A673 (cell line): ENCODE results near the gene SYTL3.

Source experiments
- EZH2 ChIP-seq: fragments of 200-600 bp; sonication (generic); IDR thresholded peaks from 2 replicates; pipeline ENCODE4 v1.6.1; 2017; ENCODE audit warnings: borderline replicate concordance, low read depth, mild to moderate bottlenecking, mixed read lengths, antibody characterized with exemption, low read length; ENCODE audit not compliant: poor library complexity, severe bottlenecking
- TF ChIP-seq, protein P1 (sequence below): fragments of 300-800, 200-600 bp; sonication (generic); conservative IDR thresholded peaks from 2 replicates; pipeline ENCODE4 v1.5.1; 2017; ENCODE audit warnings: low read depth, mild to moderate bottlenecking, antibody characterized with exemption, low read length, moderate library complexity, mixed read lengths

DNA sequence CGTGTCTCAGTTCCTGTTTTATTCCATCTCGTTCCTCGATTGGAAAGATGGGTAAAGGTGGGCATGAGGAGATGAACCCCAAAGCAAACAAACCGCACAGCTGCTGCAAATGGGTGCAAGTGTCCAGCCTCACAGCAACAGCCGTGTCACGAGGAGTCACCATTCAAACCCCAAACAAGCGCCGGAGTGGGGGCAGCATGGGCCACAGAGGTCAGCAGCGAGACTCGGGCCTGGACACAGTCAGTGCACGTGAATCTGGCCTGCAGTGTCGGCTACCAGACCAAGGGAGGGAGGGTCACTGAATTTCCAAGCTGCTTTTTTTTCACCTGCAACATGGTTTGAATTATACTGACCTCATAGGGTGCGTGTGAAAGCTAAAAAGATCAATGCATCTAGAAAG is 105.8 kb downstream of the SYTL3 start:
- TF ChIP-seq, protein P1, sequence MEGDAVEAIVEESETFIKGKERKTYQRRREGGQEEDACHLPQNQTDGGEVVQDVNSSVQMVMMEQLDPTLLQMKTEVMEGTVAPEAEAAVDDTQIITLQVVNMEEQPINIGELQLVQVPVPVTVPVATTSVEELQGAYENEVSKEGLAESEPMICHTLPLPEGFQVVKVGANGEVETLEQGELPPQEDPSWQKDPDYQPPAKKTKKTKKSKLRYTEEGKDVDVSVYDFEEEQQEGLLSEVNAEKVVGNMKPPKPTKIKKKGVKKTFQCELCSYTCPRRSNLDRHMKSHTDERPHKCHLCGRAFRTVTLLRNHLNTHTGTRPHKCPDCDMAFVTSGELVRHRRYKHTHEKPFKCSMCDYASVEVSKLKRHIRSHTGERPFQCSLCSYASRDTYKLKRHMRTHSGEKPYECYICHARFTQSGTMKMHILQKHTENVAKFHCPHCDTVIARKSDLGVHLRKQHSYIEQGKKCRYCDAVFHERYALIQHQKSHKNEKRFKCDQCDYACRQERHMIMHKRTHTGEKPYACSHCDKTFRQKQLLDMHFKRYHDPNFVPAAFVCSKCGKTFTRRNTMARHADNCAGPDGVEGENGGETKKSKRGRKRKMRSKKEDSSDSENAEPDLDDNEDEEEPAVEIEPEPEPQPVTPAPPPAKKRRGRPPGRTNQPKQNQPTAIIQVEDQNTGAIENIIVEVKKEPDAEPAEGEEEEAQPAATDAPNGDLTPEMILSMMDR, result no peak
- no peak for TF ChIP-seq EZH2
